Vagina (tissue), 2 donors: ENCODE results near the gene DUSP2. TPM values are rescaled to one million over a fixed set of nuclear protein-coding genes. Genes with fewer than 3 reads are reported as not detected.

Experiments
- DNase-seq, 2 donors: peaks; one replicate each; pipeline ENCODE4 v3.0.0-alpha.2; 2017; ENCODE audit errors: extremely low spot score in 2 of 2
- H3K27ac ChIP-seq: fragments of 200-600 bp; sonication (generic); one replicate; pipeline ENCODE4 v1.5.1; 2019
- H3K27me3 ChIP-seq: fragments of 200-600 bp; sonication (generic); one replicate; pipeline ENCODE4 v1.5.1; 2019
- H3K36me3 ChIP-seq, 2 donors: fragments of 200-600 bp; sonication (generic); one replicate each; pipeline ENCODE4 v1.5.1; 2017 to 2019
- H3K4me1 ChIP-seq: fragments of 200-600 bp; sonication (generic); one replicate; pipeline ENCODE4 v1.5.1; 2019
- H3K4me3 ChIP-seq, 2 donors: fragments of 200-600 bp; sonication (generic); 1 replicate in 1 of 2; 2 replicates in 1 of 2; pipeline ENCODE4 v1.5.1; 2016 to 2019
- H3K9me3 ChIP-seq: fragments of 200-600 bp; sonication (generic); one replicate; pipeline ENCODE4 v1.5.1; 2019
- CTCF ChIP-seq, 3 experiments: fragments of 450-650 bp in 2 of 3; fragments of 200-600 bp in 1 of 3; sonication (generic) in 1 of 3; IDR thresholded peaks; one replicate each; pipeline ENCODE4 v1.5.1; 2017 to 2019; ENCODE audit warnings: antibody characterized with exemption in 3 of 3, mild to moderate bottlenecking in 2 of 3, moderate library complexity in 2 of 3
- POLR2A ChIP-seq, 2 donors: fragments of 450-650 bp; IDR thresholded peaks; one replicate each; pipeline ENCODE4 v1.6.1; 2017; ENCODE audit warnings: antibody characterized with exemption in 2 of 2, mild to moderate bottlenecking in 2 of 2, moderate library complexity in 2 of 2
- POLR2AphosphoS5 ChIP-seq, 2 donors: sonication (generic); formaldehyde crosslinking; IDR thresholded peaks; one replicate each; pipeline ENCODE4 v1.9.0; 2017; ENCODE audit warnings: antibody characterized with exemption in 2 of 2, mild to moderate bottlenecking in 2 of 2, low read depth in 1 of 2; ENCODE audit not compliant: insufficient read depth in 1 of 2
- intact Hi-C: fragments of 100-400 bp; cut with DNase I; formaldehyde crosslinking; loops from one replicate; pipeline ENCODE4 v1.15.1; 2023
- total RNA-seq: library from RNA; depleted of rRNA; stranded (reverse); fragments of >200 nt; gene quantifications from one replicate; pipeline ENCODE4 v1.2.3, GENCODE V29; 2016

Gene DUSP2
- total RNA-seq, 1 donor from 2014 or later: 14.0 TPM

GRCh38 chr2:96154506-96155380, 9.5 kb upstream of the DUSP2 start:
- Histone ChIP-seq H3K27ac (no peak overlapping the region), H3K27me3 (no peaks in the 10 kb centered on the region), H3K36me3 (no peaks in the 10 kb centered on the region), H3K4me3 (no peak overlapping the region), H3K4me1 (no peaks in the 10 kb centered on the region), H3K9me3 (no peaks in the 10 kb centered on the region)
- no peak for DNase-seq
- intact Hi-C loops: no loop called here
- TF ChIP-seq CTCF (IDR thresholded peaks at IDR 0.05) (no peak), POLR2AphosphoS5 (IDR thresholded peaks at IDR 0.05; ENCODE audit: insufficient read depth in 1 of 2, low read depth in 1 of 2) (no peak), POLR2A (IDR thresholded peaks at IDR 0.05) (no peak)

GRCh38 chr2:96153991-96154431, 8.8 kb upstream of the DUSP2 start:
- H3K27ac ChIP-seq: no peak overlapping the region
- no peaks in the 10 kb centered on the region for H3K4me1 ChIP-seq
- DNase-seq: no peak
- no peak for TF ChIP-seq POLR2A (IDR thresholded peaks at IDR 0.05)
- TF ChIP-seq POLR2AphosphoS5 (IDR thresholded peaks at IDR 0.05; ENCODE audit: insufficient read depth in 1 of 2, low read depth in 1 of 2): no peak
- TF ChIP-seq CTCF (IDR thresholded peaks at IDR 0.05): no peak
- no peak overlapping the region for H3K4me3 ChIP-seq
- intact Hi-C loops: no loop called here
- H3K27me3 ChIP-seq: no peaks in the 10 kb centered on the region
- no peaks in the 10 kb centered on the region for H3K9me3 ChIP-seq
- no peaks in the 10 kb centered on the region for H3K36me3 ChIP-seq

- TF ChIP-seq POLR2A (IDR thresholded peaks at IDR 0.05) (no peak), CTCF (IDR thresholded peaks at IDR 0.05) (no peak), POLR2AphosphoS5 (IDR thresholded peaks at IDR 0.05; ENCODE audit: insufficient read depth in 1 of 2, low read depth in 1 of 2) (no peak)
Measured at GRCh38 chr2:96153291-96153713, 8.1 kb upstream of the DUSP2 start.

GRCh38 chr2:96152304-96153161, 7.3 kb upstream of the DUSP2 start:
- Histone ChIP-seq H3K36me3 (no peaks in the 10 kb centered on the region), H3K4me3 (no peak overlapping the region), H3K27me3 (no peaks in the 10 kb centered on the region), H3K9me3 (no peaks in the 10 kb centered on the region), H3K4me1 (no peaks in the 10 kb centered on the region), H3K27ac (no peak overlapping the region)
- no peak for DNase-seq
- intact Hi-C loops: no loop called here
- no peak for TF ChIP-seq POLR2A (IDR thresholded peaks at IDR 0.05)
- TF ChIP-seq POLR2AphosphoS5 (IDR thresholded peaks at IDR 0.05; ENCODE audit: insufficient read depth in 1 of 2, low read depth in 1 of 2): no peak
- TF ChIP-seq CTCF (IDR thresholded peaks at IDR 0.05): no peak

More at GRCh38 chr2:96153291-96153713, 8.1 kb upstream of the DUSP2 start:
- no peak overlapping the region for H3K4me3 ChIP-seq
- H3K4me1 ChIP-seq: no peaks in the 10 kb centered on the region
- H3K36me3 ChIP-seq: no peaks in the 10 kb centered on the region
- H3K27me3 ChIP-seq: no peaks in the 10 kb centered on the region
- intact Hi-C loops: no loop called here
- no peaks in the 10 kb centered on the region for H3K9me3 ChIP-seq
- DNase-seq: no peak
- H3K27ac ChIP-seq: no peak overlapping the region
